ENCODE measurements around the gene RNF144A.

The RNF144A gene

DNA sequence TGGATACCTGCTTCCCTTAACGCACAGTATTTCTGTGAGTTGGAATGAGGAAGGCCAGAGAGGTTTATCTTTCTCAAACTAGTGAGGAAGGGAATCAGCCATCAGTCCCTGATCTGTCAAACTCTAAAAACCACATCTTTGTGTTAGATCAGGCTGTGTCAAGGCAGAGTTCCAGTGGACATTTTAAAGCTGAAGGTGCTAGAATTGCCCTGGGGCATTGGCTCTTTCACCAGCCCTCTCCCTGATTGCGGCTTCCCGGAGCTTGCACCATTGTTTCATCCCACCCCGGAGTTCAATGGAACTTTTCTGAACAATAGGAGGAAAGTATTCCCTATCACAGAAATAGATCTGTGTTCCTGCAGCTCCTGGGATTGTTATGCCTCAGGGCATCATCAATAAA, 110.2 kb downstream of the RNF144A start:
- no peak for DNase-seq

DNA sequence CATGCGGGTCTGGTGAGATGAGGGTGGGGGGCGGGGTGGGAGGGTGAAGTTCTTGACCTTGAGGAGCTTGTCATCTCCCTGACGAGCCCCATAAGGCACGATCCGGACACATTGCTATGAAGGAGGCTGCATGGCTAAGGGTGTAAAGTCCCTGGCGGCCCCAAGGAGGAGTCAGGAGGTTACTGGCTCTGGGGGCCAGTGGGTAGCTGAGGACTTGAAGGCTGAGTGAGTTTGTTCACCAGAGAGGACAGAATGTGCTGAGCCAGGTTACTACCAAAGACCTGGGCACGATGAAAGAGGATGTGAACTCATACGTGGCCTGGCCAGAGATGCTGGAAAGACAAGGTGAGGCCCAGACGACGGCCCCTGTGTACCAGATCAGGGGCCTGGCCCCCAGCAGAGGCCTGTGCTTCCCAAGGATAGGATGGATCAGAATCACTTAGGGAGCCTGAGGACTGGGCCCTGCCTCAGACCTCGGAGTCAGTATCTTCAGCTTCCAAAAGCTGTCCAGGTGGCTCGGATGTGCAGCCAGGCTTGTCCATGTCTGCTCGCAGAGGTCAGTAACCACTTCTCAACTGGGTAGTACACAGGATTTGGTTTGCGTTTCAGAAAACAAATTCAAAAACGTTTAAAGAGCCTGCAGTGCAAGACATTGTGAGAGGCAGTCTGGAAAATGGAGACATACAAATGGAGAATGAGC, 110.9 kb downstream of the RNF144A start:
- no peak for DNase-seq

DNA sequence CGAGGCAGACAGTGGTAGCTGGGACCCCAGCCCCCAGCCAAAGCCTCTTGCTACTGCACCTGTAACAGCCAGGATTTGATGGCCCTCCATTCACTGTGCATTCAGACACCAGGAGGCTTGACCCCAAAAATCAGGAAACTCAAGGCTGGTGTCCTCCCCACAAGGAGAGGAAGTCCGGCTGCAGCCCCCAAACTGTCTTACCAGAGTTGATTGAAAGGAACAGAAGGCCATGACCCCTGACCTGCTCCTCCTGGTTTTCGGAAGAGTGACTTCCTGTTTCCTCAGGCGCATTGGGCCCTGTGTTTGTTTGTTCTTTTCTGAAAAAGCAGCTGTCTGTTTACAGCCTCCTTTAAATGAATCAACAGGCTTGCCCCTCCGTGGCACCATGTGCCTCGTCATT, 111.6 kb downstream of the RNF144A start:
- no peak for DNase-seq

DNA sequence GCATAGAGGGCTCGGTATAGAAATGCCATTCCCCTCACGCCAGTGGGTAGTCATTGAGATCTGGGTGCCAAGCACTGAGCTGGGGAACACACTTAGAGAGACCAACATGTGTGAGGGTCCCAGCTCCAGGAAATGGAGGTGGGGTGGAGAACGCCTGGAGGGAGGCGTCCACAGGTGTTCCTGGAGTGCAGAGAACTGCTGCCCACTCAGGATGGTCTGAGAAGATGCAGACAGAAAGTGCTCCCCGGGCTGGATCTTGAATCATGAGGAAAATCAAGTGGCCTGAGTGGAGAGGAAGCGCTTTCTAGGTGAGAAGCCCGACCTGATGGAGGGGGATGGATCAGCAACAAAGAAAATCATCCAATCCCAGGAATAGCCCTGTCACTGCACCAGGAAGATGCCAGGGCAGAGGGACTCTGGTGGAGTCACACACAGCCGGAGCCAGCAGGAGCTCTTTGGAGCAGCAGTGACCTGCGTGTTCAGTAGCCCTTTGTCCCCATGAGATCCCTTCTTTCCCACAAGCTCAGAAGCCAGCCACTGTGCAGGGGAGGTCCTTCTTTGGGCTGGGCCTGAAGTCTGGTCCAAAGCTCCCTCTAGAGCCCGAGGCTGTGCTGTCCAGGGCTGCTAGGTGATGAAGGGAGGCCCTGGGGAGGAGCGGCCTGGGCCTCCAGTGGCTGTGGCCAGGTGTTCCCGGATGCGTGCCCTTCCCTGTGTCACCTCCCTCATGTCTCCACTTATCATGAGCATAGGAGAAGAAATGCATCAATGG, 112.3 kb downstream of the RNF144A start:
- DNase-seq, result no peak

DNA sequence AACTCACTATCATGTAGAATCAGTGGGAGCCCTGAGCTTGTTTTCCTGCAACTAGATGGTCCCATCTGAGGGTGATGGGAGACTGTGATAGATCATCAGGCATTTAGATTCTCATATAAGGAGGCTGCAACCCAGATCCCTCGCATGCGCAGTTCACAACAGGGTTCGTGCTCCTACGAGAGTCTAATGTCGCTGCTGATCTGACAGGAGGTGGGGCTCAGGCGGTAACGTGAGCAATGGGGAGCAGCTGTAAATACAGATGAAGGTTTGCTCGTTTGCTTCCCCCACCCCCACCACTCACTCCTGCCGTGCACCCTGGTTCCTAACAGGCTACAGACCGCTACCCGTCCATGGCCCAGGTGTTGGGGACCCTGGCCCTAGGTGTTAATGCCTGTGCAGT, 113.6 kb downstream of the RNF144A start:
- no peak for DNase-seq

DNA sequence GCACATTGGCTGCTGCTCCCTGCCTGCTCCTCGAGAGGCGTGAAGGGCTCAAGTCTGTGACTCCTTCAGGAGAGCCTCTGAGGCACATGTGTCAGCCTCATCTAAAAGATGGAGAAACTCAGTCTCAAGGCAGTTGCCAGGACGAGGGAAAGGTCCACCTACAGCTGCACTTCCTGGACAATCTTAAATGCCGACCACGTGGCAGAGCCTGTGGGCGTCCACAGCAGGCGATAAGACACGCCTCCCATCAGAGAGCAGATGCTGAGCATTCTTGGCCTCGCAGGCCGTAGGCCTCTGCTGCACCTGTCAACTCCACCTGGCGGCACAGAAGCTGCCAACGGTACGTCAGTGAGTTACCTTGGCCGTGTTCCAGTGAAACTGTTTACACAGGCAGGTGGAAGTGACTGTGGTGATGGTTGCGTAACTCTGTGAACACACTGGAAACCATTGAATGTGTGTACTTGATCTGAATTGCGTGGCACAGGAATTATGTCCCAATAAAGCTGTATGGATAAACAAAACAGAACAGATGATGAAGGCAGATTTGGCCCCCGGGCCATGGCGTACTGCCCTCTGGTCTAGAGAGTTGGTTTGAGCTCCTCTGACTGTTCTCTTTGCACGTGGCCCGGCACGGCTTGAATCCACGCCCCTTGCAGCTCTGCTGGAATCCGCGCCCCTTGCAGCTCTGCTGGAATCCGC, 114.5 kb downstream of the RNF144A start:
- DNase-seq, result peak; percentile 94

DNA sequence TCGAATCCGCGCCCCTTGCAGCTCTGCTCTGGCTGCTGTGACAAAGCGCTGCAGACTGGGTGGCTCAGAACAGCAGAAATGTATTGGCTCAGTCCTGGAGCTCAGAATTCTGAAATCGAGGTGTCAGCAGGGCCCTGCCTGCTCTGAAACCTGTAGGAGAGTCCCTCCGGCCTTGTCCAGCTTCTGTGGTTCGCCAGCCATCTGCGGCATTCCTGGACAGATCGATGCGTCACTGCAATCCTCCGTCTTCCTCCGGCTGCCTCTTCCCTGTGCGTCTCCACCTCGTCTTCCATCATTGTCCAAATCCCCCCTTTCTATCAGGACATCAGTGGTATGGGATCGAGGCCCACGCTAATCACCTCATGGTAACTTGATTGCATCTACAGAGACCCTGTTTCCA, 115.2 kb downstream of the RNF144A start:
- no peak for DNase-seq

DNA sequence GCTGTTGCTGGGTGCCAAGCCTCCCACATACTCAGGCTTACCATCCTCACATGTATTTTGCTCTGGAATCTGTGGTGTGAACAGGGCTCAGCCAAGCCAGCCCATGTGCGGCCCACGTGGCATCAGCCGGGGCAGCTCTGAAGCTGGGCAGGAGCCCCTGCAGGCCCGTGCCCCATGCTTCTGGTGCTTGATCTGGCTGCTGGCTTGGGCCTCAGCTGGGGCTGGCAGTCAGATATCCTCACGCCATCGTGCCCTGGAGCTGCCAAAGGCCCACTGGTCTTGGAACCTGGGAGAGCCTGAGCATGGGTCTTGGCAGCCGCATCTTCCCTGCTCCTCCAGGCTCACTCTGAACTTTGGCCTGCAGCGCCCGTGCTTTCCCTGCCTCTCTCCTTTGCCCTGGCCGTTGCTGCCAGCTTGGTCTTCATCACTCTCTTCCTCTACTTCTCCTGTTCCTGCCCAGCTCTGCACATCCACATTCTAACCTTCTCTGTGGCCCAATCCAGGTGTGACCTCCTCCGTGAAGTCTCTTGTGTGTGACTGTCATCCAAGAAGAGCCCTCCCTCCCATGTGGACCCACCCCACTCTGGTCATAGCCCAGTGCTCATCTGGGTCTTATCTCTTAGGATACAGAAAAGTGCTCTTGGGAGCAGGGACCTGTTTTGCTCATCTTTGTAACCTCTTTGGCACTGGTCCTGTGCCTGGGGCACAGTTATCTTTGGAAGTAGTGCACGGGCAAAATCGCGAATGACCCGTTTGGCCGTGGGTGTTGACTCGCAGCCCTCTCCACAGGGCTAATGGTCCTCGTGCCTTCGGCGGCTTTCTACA, 116.1 kb downstream of the RNF144A start:
- DNase-seq, result no peak

DNA sequence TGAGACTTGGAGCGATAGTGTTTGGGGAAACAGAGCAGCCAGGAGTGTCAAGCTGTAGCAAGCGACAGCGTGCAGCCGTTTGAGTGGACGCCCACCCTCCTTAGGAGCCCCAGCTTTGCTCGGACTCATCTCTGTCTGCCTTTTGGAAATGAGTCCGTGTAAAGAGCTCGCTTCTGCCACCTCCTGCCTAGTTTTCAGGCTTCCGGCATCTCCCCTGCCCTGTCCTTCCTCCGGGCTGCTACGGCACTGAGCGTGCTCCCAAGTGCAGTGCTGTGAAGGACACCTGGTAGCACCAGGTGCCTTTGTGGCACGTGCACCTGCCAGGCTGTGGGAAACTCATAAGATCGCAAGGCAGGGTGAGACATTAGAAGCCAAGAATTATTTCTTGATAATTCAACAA, 117.1 kb downstream of the RNF144A start:
- DNase-seq, result no peak

DNA sequence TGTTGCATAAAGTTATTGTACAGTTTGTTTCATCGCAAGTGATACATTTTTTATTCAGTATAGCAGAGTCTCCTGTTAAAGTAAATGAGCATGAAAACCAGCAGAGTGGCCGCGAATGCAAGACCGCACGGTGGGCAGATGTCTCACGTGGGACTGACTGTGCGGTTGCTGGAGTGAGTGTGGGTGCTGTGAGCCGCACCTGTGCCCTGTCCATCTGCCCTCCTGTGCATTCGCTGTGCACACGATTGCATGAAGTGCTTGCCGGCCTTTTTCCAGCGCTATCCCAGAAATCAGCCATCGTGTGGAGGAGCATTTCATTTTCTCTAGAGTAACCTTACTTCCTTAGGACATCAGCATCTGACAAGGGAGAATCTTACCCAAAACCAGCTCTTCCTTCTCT, 118.7 kb downstream of the RNF144A start:
- DNase-seq, result no peak

DNA sequence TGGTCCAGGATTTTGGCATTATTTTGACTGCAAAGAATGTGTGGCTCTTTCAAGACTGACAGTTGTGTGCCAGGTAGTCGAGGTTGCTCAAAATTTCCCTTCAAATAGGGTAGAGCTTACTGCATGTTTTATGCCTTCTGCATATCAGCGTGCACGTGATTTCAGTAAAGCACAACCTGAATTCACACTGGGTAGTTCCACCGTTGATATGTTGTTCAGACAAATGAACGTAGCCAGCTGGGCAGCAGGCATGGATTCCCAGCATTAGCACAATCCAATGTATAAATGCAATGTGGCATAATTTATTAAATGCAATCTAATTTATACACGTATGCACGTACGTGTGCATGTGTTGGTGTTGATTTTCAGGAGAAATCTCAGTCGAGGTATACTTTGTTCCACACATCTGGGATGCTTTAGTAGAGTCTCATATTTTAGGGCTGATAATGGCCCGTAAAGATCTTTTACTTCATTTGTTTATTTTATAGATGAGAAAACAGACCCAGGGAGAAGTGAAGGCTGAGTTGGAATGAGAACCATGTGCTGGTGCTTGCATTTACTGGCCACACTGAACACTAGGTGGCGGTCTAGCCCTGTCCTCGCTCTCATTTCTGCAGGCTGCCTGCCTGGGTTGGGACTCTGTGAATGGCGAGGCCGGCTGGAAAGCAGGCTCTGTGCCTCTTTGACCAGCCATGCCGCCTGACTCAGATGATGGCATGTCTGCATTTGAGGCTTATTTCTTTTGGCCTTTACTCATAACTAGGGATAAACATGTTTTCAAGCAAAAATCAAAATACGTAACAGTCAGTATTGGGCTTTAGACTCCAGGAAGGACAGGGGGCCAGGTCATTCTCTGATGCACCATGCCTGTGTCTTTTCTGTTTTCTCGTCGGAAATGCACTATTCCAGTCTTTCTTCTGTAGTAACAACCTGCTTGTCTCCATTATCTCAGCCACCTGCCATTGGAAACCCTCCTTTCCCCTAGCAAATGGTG, 120.4 kb downstream of the RNF144A start:
- DNase-seq, result no peak

DNA sequence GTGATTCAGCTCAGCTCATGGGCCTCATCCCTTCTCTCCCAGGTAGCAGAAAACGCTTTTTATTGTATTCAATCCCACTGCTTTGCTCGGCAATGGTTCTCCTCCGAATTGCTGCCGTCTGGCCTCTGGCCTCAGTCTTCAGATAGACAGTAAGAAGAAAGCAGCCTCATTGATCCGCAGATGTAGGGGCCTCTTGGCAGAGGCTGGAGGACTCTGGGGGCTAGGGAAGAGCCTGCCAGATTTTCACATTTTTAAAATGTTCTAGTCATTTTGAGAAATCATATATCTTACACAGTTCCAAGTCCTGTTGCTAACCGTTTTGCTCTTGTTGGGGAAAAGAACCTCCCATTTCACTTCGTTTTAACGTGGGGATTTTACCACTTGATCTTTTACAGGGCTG, 123.3 kb downstream of the RNF144A start:
- no peak for DNase-seq

DNA sequence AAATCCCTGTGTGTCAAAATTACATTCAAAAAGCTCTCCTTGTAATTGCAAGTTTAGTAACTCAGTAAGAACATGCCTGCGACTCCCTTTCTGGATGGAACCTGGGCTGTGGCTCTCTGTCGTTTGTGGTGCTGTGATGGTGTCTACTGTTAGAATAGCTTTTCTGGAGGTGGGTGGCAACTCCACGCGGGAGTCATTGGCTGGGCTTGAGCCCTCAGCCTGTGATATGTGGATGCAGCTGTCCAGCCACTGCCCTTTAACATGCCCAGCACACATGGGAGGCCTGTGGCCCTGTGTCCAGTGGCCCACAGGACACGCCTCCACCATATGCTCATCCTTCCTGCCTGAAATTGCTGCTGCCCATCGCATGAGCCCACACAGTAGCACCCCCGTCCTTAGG, 124.2 kb downstream of the RNF144A start:
- no peak for DNase-seq

DNA sequence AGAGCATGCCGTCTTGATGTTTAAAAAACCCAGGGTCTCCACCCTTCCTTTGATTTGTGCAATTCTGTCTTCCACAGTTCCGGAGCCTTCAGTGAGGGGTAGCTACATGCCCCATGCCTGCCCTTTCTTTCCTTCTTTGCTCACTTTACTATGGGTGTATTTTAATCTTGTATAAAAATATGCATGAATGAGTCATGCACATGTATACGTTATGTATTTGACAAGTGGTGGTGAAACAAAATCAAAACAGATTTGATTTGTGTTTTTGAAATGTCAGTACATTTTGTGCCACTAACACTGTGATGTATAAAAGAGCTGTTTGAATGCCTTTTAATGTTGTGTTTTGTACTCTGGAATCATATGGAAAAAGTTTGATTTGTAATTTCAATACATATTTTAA, 126.5 kb downstream of the RNF144A start:
- no peak for DNase-seq

DNA sequence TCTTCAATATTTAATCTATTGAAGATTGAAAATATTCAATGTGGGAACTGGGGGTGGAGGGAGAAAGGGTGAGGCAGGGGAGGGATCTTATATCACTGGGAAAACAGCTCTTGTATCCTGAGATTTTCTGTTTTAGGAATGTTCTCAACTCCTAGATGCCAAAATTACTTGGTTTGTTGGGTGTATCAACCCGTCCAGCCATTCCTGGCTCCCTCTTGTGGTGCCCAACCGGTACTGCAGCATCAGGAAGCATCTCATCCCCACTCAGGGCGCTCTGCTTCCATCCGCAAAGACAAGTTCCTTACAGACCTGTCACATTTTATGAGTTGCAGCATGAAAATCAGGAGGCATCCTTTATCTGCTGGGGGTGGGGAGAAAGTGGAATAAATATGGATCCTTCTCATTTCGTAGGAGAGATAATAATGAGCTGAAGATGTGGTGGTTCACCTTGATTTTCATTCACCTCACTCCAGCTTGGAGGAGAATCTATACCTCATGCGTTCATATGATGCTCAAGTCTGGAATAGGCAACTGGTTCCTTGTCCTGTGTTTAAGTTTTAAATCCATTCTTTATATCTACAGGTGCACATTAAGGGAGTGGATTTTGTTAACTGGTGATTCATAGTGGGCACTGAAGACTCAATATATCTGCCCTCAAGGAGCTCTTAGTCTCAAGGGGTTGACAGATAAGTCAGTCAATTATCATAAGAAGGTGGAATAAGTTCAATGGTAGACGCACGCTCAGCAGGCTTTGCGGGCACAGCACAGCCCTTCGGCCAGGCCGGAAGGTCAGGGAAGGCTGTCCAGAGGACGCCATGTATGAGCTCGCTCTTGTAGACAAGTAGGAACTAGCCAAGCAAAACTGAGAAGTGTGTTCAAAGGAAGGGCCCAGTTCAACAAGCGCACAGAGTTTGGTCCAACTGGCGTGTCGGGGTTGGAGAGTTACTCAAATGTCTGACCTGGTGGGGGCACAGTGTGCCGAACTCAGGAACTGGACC, 127.3 kb downstream of the RNF144A start:
- DNase-seq, result peak; percentile 32

DNA sequence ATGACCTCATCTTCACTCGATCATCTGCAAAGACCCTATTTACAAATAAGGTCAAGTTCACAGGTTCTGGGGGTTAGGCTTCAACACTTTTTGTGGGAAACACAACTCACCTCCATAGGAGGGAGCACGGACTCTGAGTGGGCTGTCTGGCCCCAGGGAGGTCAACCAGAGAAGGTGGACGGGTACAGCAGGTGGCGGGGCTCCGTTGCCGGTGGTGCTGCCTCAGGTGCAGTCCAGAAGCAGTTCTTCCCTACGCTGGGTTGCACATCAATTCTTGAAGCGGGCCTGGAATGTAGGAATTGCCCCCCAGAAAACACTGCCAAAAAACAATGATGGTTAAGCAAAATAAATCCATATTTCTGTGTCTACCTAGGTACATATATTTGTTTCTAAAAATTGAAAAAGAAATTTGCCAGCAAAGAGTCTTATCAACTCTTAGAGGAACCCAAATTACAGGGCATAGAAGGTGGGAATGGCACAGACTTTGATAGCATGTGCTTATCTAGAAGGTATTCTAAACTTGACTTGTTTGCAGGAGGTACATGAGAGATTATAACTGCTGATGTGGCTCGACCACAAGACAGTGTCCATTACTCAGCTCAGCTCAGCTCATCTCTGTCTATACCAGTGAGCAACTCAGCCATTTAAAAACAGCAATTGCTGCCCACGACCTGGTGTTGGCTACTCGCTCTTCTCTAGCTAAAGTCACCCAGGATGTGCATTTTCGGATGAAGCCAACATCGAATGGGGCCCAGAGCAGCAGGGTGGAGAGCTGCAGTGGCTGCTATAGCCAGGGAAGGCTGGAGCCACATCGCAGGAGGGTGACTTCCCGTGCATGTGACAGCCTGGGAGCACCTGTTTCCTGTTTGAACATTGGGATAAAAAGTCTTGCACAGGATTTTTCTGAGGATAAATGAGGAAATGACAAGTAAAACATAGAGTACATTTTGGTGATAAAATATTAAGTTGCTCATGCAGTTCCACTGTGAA, 128.7 kb downstream of the RNF144A start:
- no peak for DNase-seq

DNA sequence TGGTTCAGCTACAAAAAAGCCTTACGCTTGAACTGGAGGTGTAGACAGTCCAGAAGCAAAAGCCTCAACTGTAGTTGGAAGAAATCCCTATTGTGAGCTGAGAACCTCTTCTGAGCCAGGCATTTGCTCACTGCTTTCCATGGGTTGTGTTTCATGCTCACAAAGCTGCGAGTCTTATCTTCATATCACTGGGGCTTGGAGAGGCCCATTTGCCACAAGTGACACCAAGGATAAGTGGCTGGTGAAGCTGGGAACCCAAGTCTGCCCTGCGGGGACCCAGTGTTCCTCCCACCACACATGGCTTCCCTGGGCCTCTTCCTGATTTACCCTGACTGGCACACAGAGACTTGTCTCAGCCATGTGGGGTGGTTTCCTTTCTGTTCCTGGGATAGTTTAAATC, 130.4 kb downstream of the RNF144A start:
- no peak for DNase-seq

DNA sequence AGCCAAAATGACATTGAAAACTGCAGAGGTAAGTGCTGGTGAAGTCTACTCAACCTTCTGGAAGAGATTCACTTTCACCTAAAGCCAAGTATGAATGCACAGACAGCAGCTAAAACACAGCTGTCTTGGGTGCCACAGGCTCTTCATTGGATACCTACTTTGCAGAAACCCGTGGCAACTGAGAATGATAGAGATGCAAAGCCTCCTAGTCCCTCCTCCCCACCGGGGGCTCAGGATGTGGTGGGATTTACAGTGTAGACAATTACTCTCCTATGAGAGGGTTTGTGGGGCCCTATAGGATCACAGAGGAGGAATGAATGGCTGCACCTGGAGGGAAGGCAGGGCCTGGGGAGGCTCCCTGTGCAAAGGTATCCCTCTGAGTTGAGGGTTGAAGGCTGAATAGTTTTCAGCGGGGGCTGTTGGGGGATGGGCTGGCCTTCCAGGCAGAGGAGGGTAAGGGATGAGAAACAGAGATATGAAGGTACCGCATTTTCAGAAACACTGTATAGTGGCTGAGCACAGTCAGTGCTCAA, 131.6 kb downstream of the RNF144A start:
- no peak for DNase-seq

DNA sequence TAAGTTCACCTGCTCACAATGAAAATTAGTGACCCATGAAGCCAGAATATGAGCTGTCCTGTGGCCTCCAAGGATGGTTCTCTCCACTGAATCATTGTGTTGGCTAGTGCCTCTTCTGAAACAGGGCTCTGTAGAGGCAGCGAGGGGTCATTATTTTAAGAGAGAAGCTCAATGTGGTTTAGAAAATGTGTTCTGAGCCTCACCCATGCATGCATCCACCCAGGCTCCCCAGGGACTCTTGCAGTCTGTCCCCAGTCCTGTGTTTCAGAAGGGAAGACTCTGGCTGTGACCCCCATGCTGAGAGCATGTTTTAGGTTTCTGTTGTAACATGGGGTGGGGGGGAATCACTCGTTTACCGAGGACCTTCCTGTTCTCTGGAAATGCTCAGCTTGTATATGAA, 135.2 kb downstream of the RNF144A start:
- DNase-seq, result no peak

Measured in NCI-H2029 treated with DMSO at 0.1 percent for 48 hours (cell line).